MCF 10A (cell line): ENCODE measurements around the gene KCNMA1. TPM values are rescaled to one million over a fixed set of nuclear protein-coding genes. Genes with fewer than 3 reads are reported as not detected.

Experiments used
- BruUV-seq: library from RNA; stranded (reverse); fragments of 400-500 nt; replicated peaks from 2 replicates; lab custom pipeline; 2021; lab: Mats Ljungman, UMichigan
- CTCF ChIA-PET: fragments of 300-600 bp; sonication (Branson Sonifier 250); formaldehyde crosslinking; extraction: SDS; loops from one replicate; lab custom pipeline; 2021; ENCODE audit warnings: antibody characterized with exemption, inconsistent platforms; lab: Yijun Ruan, JAX
- POLR2A ChIA-PET: fragments of 300-600, 350-650 bp; sonication (Branson Sonifier 250); formaldehyde crosslinking; extraction: SDS; loops from one replicate; lab custom pipeline; 2020; ENCODE audit warnings: antibody characterized with exemption, inconsistent platforms; lab: Yijun Ruan, JAX
- DNase-seq: peaks from one replicate; pipeline ENCODE4 v3.0.0-alpha.2; 2018; ENCODE audit not compliant: unreplicated experiment
- H3K27ac Mint-ChIP-seq: one replicate; pipeline ENCODE4 v1.8.0; 2022; ENCODE audit warnings: mild to moderate bottlenecking, low read depth, mixed read lengths; ENCODE audit not compliant: unreplicated experiment
- H3K27me3 Mint-ChIP-seq: one replicate; pipeline ENCODE4 v1.8.0; 2022; ENCODE audit warnings: mixed read lengths; ENCODE audit not compliant: insufficient read depth, unreplicated experiment
- H3K36me3 Mint-ChIP-seq: one replicate; pipeline ENCODE4 v1.8.0; 2022; ENCODE audit warnings: mild to moderate bottlenecking, moderate library complexity, mixed read lengths; ENCODE audit not compliant: insufficient read depth, unreplicated experiment
- H3K4me1 Mint-ChIP-seq: one replicate; pipeline ENCODE4 v1.8.0; 2022; ENCODE audit warnings: mixed read lengths; ENCODE audit not compliant: insufficient read depth, unreplicated experiment
- H3K4me3 Mint-ChIP-seq: one replicate; pipeline ENCODE4 v1.8.0; 2022; ENCODE audit warnings: mild to moderate bottlenecking, moderate library complexity, mixed read lengths; ENCODE audit not compliant: unreplicated experiment
- H3K9me3 Mint-ChIP-seq: one replicate; pipeline ENCODE4 v1.8.0; 2022; ENCODE audit warnings: mixed read lengths; ENCODE audit not compliant: unreplicated experiment
- CTCF ChIP-seq: fragments of 200-600 bp; IDR thresholded peaks from one replicate; pipeline ENCODE4 v1.8.0; 2022; ENCODE audit warnings: antibody characterized with exemption, mild to moderate bottlenecking; ENCODE audit not compliant: unreplicated experiment
- intact Hi-C: fragments of 100-400 bp; cut with micrococcal nuclease; formaldehyde crosslinking; loops from 2 replicates; pipeline ENCODE4 v1.14.1; 2022
- total RNA-seq: library from RNA; stranded (reverse); gene quantifications from 2 replicates; pipeline ENCODE4 v1.2.3, GENCODE V29; 2022

The KCNMA1 gene
- total RNA-seq, 1 experiment from 2014 or later = 7.5 TPM

- no peak for TF ChIP-seq CTCF
- Mint-ChIP-seq H3K27me3 (no peaks in the 10 kb centered on the region), H3K36me3 (no peaks in the 10 kb centered on the region), H3K9me3 (no peaks in the 10 kb centered on the region), H3K27ac (no peak overlapping the region), H3K4me1 (no peaks in the 10 kb centered on the region), H3K4me3 (no peak overlapping the region)
- no TSS peak for BruUV-seq
- intact Hi-C loops = no loop called here
- ChIA-PET POLR2A (no interaction called here), CTCF (interaction anchor here (0.7 kb wide), 1 partner anchor 1029 kb away, joined by 3 read pairs; no protein-coding TSS in a partner anchor)
- no peak for DNase-seq
These were observed 538.5 kb downstream of the KCNMA1 start for GRCh38 chr10:77099136-77099535.

- H3K9me3 Mint-ChIP-seq = no peaks in the 10 kb centered on the region
- no peak for DNase-seq
- no peaks in the 10 kb centered on the region for H3K36me3 Mint-ChIP-seq
- CTCF ChIA-PET = interaction anchor here (0.6 kb wide), 1 partner anchor 62 kb away, joined by 3 read pairs; no protein-coding TSS in a partner anchor
- BruUV-seq = no TSS peak
- intact Hi-C loops = no loop called here
- TF ChIP-seq CTCF = no peak
- no peaks in the 10 kb centered on the region for H3K27me3 Mint-ChIP-seq
- H3K4me1 Mint-ChIP-seq = no peaks in the 10 kb centered on the region
- POLR2A ChIA-PET = no interaction called here
- H3K27ac Mint-ChIP-seq = no peak overlapping the region
- H3K4me3 Mint-ChIP-seq = no peak overlapping the region
These were observed 540.0 kb downstream of the KCNMA1 start for GRCh38 chr10:77097625-77098024.

GRCh38 chr10:77093126-77093525 is 544.5 kb downstream of the KCNMA1 start:
- Mint-ChIP-seq H3K27ac (no peak overlapping the region), H3K4me3 (no peak overlapping the region), H3K4me1 (no peaks in the 10 kb centered on the region), H3K27me3 (no peaks in the 10 kb centered on the region), H3K9me3 (no peaks in the 10 kb centered on the region), H3K36me3 (no peaks in the 10 kb centered on the region)
- ChIA-PET CTCF (interaction anchor here (0.6 kb wide), 1 partner anchor 145 kb away, joined by 3 read pairs; no protein-coding TSS in a partner anchor), POLR2A (no interaction called here)
- no peak for TF ChIP-seq CTCF
- DNase-seq = no peak
- intact Hi-C loops = no loop called here
- no TSS peak for BruUV-seq

GRCh38 chr10:77091597-77092165 is 545.9 kb downstream of the KCNMA1 start:
- no peak for DNase-seq
- no peaks in the 10 kb centered on the region for H3K9me3 Mint-ChIP-seq
- ChIA-PET CTCF (no interaction called here), POLR2A (no interaction called here)
- no peak overlapping the region for H3K27ac Mint-ChIP-seq
- no peak for TF ChIP-seq CTCF
- H3K4me3 Mint-ChIP-seq = no peak overlapping the region
- no peaks in the 10 kb centered on the region for H3K27me3 Mint-ChIP-seq
- intact Hi-C loops = no loop called here
- no peaks in the 10 kb centered on the region for H3K36me3 Mint-ChIP-seq
- no peaks in the 10 kb centered on the region for H3K4me1 Mint-ChIP-seq
- BruUV-seq = no TSS peak
